Measurements from ENCODE around the gene FIGNL2. TPM values are rescaled to one million over a fixed set of nuclear protein-coding genes. Genes with fewer than 3 reads are reported as not detected.
A peak's percentile ranks its signal among the peaks of the same experiment; 100 is the strongest.

The FIGNL2 gene
- total RNA-seq, 1 donor from 2014 or later: 6.7 TPM

- H3K27ac Mint-ChIP-seq (ENCODE audit: unreplicated experiment): no peak overlapping the region
- Histone ChIP-seq H3K4me1 (ENCODE audit: insufficient read depth, low read length) (peaks cover 23% of the 10 kb centered on the region), H2AFZ (ENCODE audit: low read depth, low read length) (no peak overlapping the region), H3K9ac (ENCODE audit: low read length) (no peak overlapping the region), H3K79me2 (ENCODE audit: insufficient read depth, low read length) (peaks cover 4% of the 10 kb centered on the region), H3K36me3 (ENCODE audit: insufficient read depth, low read length) (no peaks in the 10 kb centered on the region), H4K20me1 (ENCODE audit: insufficient read depth, low read length) (no peaks in the 10 kb centered on the region), H3K4me3 (ENCODE audit: insufficient read depth, low read depth, low read length) (no peak overlapping the region), H3K9me3 (ENCODE audit: insufficient read depth, low read depth, low read length) (no peaks in the 10 kb centered on the region), H3K27me3 (ENCODE audit: insufficient read depth, low read length) (no peaks in the 10 kb centered on the region), H3K27ac (ENCODE audit: low read depth, low read length) (no peak overlapping the region), H3K4me2 (ENCODE audit: low read length) (peak overlapping the region; percentile 88)
- TF ChIP-seq CTCF (IDR thresholded peaks at IDR 0.05; ENCODE audit: insufficient read depth, low read depth, low read length) (no peak), EZH2 (IDR thresholded peaks at IDR 0.05; ENCODE audit: insufficient read depth, low read length) (no peak)
- H3K4me1 Mint-ChIP-seq (ENCODE audit: low read depth, unreplicated experiment): peaks cover 22% of the 10 kb centered on the region
- no peak overlapping the region for H3K4me3 Mint-ChIP-seq (ENCODE audit: unreplicated experiment)
- DNase-seq (ENCODE audit: low read depth) (no peak), FAIRE-seq (no peak)
- H3K36me3 Mint-ChIP-seq (ENCODE audit: low read depth, unreplicated experiment): peaks cover 4% of the 10 kb centered on the region
- no peaks in the 10 kb centered on the region for H3K9me3 Mint-ChIP-seq (ENCODE audit: unreplicated experiment)
- H3K27me3 Mint-ChIP-seq (ENCODE audit: low read depth, unreplicated experiment): peaks cover 26% of the 10 kb centered on the region
Observed at GRCh38 chr12:51818086-51818485, 30.4 kb downstream of the FIGNL2 start.

- FAIRE-seq (no peak), DNase-seq (ENCODE audit: low read depth) (no peak)
- Histone ChIP-seq H3K4me2 (ENCODE audit: low read length) (no peak overlapping the region), H3K79me2 (ENCODE audit: insufficient read depth, low read length) (peaks cover 3% of the 10 kb centered on the region), H3K4me1 (ENCODE audit: insufficient read depth, low read length) (peaks cover 23% of the 10 kb centered on the region), H3K36me3 (ENCODE audit: insufficient read depth, low read length) (no peaks in the 10 kb centered on the region), H3K9me3 (ENCODE audit: insufficient read depth, low read depth, low read length) (no peaks in the 10 kb centered on the region), H3K9ac (ENCODE audit: low read length) (no peak overlapping the region), H3K27ac (ENCODE audit: low read depth, low read length) (no peak overlapping the region), H3K27me3 (ENCODE audit: insufficient read depth, low read length) (no peaks in the 10 kb centered on the region), H3K4me3 (ENCODE audit: insufficient read depth, low read depth, low read length) (no peak overlapping the region), H2AFZ (ENCODE audit: low read depth, low read length) (no peak overlapping the region), H4K20me1 (ENCODE audit: insufficient read depth, low read length) (no peaks in the 10 kb centered on the region)
- H3K4me1 Mint-ChIP-seq (ENCODE audit: low read depth, unreplicated experiment): peaks cover 22% of the 10 kb centered on the region
- H3K9me3 Mint-ChIP-seq (ENCODE audit: unreplicated experiment): no peaks in the 10 kb centered on the region
- peaks cover 22% of the 10 kb centered on the region for H3K27me3 Mint-ChIP-seq (ENCODE audit: low read depth, unreplicated experiment)
- peak overlapping the region; percentile 23 for H3K4me3 Mint-ChIP-seq (ENCODE audit: unreplicated experiment)
- no peak for TF ChIP-seq EZH2 (IDR thresholded peaks at IDR 0.05; ENCODE audit: insufficient read depth, low read length)
- no peak for TF ChIP-seq CTCF (IDR thresholded peaks at IDR 0.05; ENCODE audit: insufficient read depth, low read depth, low read length)
- H3K27ac Mint-ChIP-seq (ENCODE audit: unreplicated experiment): peak overlapping the region; percentile 63
- peaks cover 3% of the 10 kb centered on the region for H3K36me3 Mint-ChIP-seq (ENCODE audit: low read depth, unreplicated experiment)
Observed at GRCh38 chr12:51817027-51817953, 31.2 kb downstream of the FIGNL2 start.

GRCh38 chr12:51815571-51815970, 32.9 kb downstream of the FIGNL2 start:
- H4K20me1 ChIP-seq (ENCODE audit: insufficient read depth, low read length): no peaks in the 10 kb centered on the region
- no peak overlapping the region for H2AFZ ChIP-seq (ENCODE audit: low read depth, low read length)
- H3K4me3 ChIP-seq (ENCODE audit: insufficient read depth, low read depth, low read length): no peak overlapping the region
- Mint-ChIP-seq H3K27me3 (ENCODE audit: low read depth, unreplicated experiment) (peaks cover 24% of the 10 kb centered on the region), H3K4me3 (ENCODE audit: unreplicated experiment) (peak overlapping the region; percentile 70), H3K27ac (ENCODE audit: unreplicated experiment) (peak overlapping the region; percentile 86), H3K4me1 (ENCODE audit: low read depth, unreplicated experiment) (peaks cover 22% of the 10 kb centered on the region), H3K36me3 (ENCODE audit: low read depth, unreplicated experiment) (peaks cover 3% of the 10 kb centered on the region), H3K9me3 (ENCODE audit: unreplicated experiment) (no peaks in the 10 kb centered on the region)
- no peak overlapping the region for H3K27ac ChIP-seq (ENCODE audit: low read depth, low read length)
- TF ChIP-seq EZH2 (IDR thresholded peaks at IDR 0.05; ENCODE audit: insufficient read depth, low read length) (no peak), CTCF (IDR thresholded peaks at IDR 0.05; ENCODE audit: insufficient read depth, low read depth, low read length) (no peak)
- no peaks in the 10 kb centered on the region for H3K9me3 ChIP-seq (ENCODE audit: insufficient read depth, low read depth, low read length)
- H3K4me2 ChIP-seq (ENCODE audit: low read length): no peak overlapping the region
- H3K9ac ChIP-seq (ENCODE audit: low read length): no peak overlapping the region
- no peaks in the 10 kb centered on the region for H3K79me2 ChIP-seq (ENCODE audit: insufficient read depth, low read length)
- DNase-seq (ENCODE audit: low read depth): no peak
- no peak for FAIRE-seq
- no peaks in the 10 kb centered on the region for H3K27me3 ChIP-seq (ENCODE audit: insufficient read depth, low read length)
- H3K4me1 ChIP-seq (ENCODE audit: insufficient read depth, low read length): peaks cover 23% of the 10 kb centered on the region
- H3K36me3 ChIP-seq (ENCODE audit: insufficient read depth, low read length): no peaks in the 10 kb centered on the region
